ENCODE measurements around the gene SHISA8.

Gene SHISA8

DNA sequence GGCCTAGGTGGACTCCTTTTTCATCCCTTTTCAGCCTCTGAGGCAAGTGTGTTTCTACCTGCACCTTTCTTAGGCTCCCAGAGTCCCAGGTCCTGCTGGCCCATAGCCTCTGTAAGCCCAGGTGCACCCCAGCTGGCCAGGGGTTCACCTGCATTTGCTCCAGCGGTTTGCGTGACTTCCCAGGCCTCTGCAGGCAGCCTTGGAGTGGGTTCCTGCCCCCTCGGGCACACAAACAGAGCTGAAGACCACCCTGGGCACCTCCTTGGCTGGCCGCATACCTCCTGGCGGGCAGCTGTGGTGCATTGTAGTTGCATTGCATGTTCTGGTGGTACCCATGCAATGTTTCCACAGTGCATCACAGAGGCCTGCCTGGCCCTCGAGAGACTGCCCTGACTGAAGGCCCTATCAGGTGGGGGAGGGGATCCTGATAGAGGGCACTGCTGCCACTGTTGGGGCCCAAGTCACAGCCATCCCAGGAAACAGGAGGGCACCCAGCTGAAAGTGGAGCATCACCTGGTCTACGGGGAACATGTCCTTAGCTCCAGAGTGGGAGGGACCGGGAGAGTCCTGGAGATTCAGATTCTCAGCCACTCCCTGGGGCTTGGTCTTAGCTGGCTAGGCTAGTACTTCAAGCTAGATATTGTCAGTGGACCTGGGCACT lies 14.1 kb downstream of the SHISA8 start:
- H3K36me3 Mint-ChIP-seq (ENCODE audit: low read depth), result peaks cover 95% of the 10 kb centered on the region
- no peaks in the 10 kb centered on the region for H3K27me3 Mint-ChIP-seq
- DNase-seq, result no peak
- H3K4me1 Mint-ChIP-seq (ENCODE audit: low read depth), result peaks cover 2% of the 10 kb centered on the region
- H3K4me3 Mint-ChIP-seq, result no peak overlapping the region
- H3K9me3 Mint-ChIP-seq, result no peaks in the 10 kb centered on the region
- no peak overlapping the region for H3K27ac Mint-ChIP-seq

DNA sequence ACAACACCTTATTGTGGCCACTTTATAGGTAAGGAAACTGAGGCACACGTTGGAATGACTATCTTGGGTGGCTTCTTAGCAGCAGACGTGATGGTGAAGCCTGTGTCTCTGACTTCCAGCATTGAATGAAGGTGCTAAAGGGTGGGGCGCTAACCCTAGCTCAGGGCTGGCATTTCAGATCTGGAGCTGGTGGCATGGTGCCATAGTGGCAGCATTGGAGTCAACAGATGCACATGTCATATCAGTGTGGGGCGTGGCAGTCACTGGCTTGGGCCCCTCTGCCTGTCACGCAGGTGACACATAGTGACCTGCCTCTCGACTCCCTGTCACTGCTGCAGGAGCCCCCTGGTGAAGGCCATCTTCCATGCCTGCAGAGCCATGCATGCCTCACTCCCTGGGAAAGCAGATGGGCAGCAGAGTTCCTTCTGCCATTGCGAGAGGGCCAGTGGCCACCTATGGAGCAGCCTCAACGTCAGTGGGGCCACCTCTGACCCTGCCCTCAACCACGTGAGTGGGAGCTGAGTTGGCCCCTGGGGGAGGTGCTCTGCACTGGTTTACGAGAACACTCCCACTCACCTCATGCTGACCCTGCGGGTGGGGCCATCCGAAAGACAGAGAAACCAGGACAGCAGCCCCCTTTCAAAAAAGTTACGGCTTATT lies 14.8 kb downstream of the SHISA8 start:
- no peak for DNase-seq
- Mint-ChIP-seq H3K4me3 (no peak overlapping the region), H3K27me3 (no peaks in the 10 kb centered on the region), H3K36me3 (ENCODE audit: low read depth) (peaks cover 95% of the 10 kb centered on the region), H3K27ac (peak overlapping the region; percentile 52), H3K4me1 (ENCODE audit: low read depth) (peaks cover 2% of the 10 kb centered on the region), H3K9me3 (no peaks in the 10 kb centered on the region)

GRCh38 chr22:41899110-41899509 lies 15.8 kb downstream of the SHISA8 start:
- Mint-ChIP-seq H3K36me3 (ENCODE audit: low read depth) (peaks cover 95% of the 10 kb centered on the region), H3K9me3 (no peaks in the 10 kb centered on the region), H3K4me1 (ENCODE audit: low read depth) (peaks cover 2% of the 10 kb centered on the region), H3K27me3 (no peaks in the 10 kb centered on the region), H3K27ac (no peak overlapping the region), H3K4me3 (no peak overlapping the region)
- no peak for DNase-seq

DNA sequence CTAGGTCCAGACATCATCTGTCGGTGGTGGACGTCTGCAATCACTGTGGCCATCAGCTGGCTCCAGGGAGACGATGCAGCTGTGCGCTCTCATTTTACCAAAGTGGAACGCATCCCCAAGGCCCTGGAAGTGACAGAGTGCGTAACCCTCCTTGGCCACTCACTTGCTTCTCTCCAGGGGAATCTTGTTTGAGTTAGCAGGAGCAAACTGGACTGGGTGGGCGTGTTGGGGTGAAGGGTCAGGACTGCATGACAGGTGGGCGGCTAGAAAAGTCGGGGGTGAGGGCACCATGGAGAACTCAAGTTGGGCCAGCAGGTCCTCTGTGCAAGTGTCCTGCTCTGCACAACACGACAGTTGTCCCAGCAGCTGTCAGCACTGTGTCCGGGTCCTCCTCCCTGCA lies 16.2 kb downstream of the SHISA8 start:
- H3K9me3 Mint-ChIP-seq, result no peaks in the 10 kb centered on the region
- DNase-seq, result no peak
- H3K27ac Mint-ChIP-seq, result peak overlapping the region; percentile 37
- H3K36me3 Mint-ChIP-seq (ENCODE audit: low read depth), result peaks cover 96% of the 10 kb centered on the region
- peaks cover 2% of the 10 kb centered on the region for H3K4me1 Mint-ChIP-seq (ENCODE audit: low read depth)
- H3K27me3 Mint-ChIP-seq, result no peaks in the 10 kb centered on the region
- H3K4me3 Mint-ChIP-seq, result no peak overlapping the region

DNA sequence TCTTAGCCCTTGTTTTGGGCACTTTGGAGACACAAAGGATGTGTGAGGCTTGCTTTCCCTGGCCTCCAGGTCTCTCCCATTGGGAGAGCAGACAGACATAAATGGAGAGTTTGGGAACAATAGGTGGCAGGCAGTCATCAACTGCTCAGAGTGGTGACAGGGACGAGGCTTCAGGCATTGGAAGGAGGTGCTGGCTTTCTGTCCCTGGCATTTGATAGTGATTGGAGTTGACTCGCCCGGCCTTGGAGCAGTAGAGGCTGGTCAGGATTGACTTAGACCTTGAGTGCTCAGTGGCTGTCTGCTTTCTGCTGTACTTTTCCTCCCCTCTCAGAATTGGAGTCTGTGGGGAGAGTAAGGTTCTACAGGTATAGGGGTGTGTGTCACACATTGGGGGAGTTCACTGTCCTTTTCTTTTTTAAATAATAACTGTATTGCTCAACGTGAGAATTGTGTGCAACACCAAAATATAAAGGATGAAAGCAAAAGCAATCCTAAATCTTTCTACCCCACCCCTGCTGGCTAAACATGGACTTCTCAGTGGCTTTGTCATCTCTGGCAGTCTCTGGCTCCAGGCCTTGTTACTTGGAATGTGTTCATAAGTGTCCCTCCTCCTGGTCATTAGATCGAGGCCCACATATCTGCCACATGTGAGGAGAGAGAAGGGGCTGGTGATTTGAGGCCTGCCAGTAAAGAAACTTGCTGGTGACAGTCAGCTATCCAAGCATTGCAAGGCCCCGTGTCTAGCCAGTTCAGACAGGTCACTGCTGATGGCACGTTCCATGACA lies 21.1 kb downstream of the SHISA8 start:
- no peak for DNase-seq
- no peaks in the 10 kb centered on the region for H3K27me3 Mint-ChIP-seq
- H3K4me3 Mint-ChIP-seq, result no peak overlapping the region
- H3K27ac Mint-ChIP-seq, result peak overlapping the region; percentile 18
- H3K9me3 Mint-ChIP-seq, result no peaks in the 10 kb centered on the region
- H3K36me3 Mint-ChIP-seq (ENCODE audit: low read depth), result peaks cover 90% of the 10 kb centered on the region
- H3K4me1 Mint-ChIP-seq (ENCODE audit: low read depth), result peaks cover 2% of the 10 kb centered on the region

GRCh38 chr22:41892721-41893120 lies 22.2 kb downstream of the SHISA8 start:
- Mint-ChIP-seq H3K4me1 (ENCODE audit: low read depth) (peaks cover 2% of the 10 kb centered on the region), H3K9me3 (no peaks in the 10 kb centered on the region), H3K27me3 (no peaks in the 10 kb centered on the region), H3K4me3 (no peak overlapping the region), H3K27ac (peak overlapping the region; percentile 52), H3K36me3 (ENCODE audit: low read depth) (peaks cover 91% of the 10 kb centered on the region)
- DNase-seq, result no peak

- no peaks in the 10 kb centered on the region for H3K9me3 Mint-ChIP-seq
- H3K4me1 Mint-ChIP-seq (ENCODE audit: low read depth), result no peaks in the 10 kb centered on the region
- no peak for DNase-seq
- H3K27me3 Mint-ChIP-seq, result no peaks in the 10 kb centered on the region
- peaks cover 91% of the 10 kb centered on the region for H3K36me3 Mint-ChIP-seq (ENCODE audit: low read depth)
- H3K4me3 Mint-ChIP-seq, result no peak overlapping the region
- no peak overlapping the region for H3K27ac Mint-ChIP-seq
These were observed 23.5 kb downstream of the SHISA8 start for GRCh38 chr22:41891407-41891806.

GRCh38 chr22:41888627-41889200 lies 26.2 kb downstream of the SHISA8 start:
- H3K4me3 Mint-ChIP-seq, result no peak overlapping the region
- peaks cover 91% of the 10 kb centered on the region for H3K36me3 Mint-ChIP-seq (ENCODE audit: low read depth)
- no peaks in the 10 kb centered on the region for H3K9me3 Mint-ChIP-seq
- no peak for DNase-seq
- peak overlapping the region; percentile 33 for H3K27ac Mint-ChIP-seq
- H3K27me3 Mint-ChIP-seq, result no peaks in the 10 kb centered on the region
- H3K4me1 Mint-ChIP-seq (ENCODE audit: low read depth), result no peaks in the 10 kb centered on the region

DNA sequence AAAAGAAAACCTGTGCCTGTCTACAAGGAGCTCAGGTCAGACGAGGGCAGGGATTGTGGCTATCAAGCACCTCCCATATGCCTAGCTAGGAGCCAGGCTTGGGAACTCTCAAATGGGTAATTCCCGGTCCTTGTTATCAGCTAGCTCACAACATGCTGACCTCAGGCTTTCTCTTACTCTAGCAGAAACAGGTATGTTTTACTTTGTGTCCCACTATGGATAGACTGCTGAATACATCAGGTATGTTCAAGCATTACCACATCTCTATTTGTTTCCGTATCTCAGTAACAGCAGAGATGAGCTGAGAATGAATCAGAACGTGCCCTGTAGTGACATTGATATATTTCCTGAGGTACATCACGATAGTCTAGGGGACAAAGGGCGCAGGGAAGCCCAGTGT lies 29.4 kb downstream of the SHISA8 start:
- Mint-ChIP-seq H3K9me3 (no peaks in the 10 kb centered on the region), H3K27me3 (no peaks in the 10 kb centered on the region), H3K27ac (peak overlapping the region; percentile 66), H3K4me3 (no peak overlapping the region), H3K4me1 (ENCODE audit: low read depth) (peaks cover 6% of the 10 kb centered on the region), H3K36me3 (ENCODE audit: low read depth) (peaks cover 98% of the 10 kb centered on the region)
- DNase-seq, result no peak

- Mint-ChIP-seq H3K9me3 (no peaks in the 10 kb centered on the region), H3K4me3 (no peak overlapping the region), H3K27me3 (no peaks in the 10 kb centered on the region), H3K27ac (no peak overlapping the region), H3K36me3 (ENCODE audit: low read depth) (peaks cover 98% of the 10 kb centered on the region), H3K4me1 (ENCODE audit: low read depth) (peaks cover 6% of the 10 kb centered on the region)
- no peak for DNase-seq
These were observed 29.8 kb downstream of the SHISA8 start for GRCh38 chr22:41885116-41885515.

DNA sequence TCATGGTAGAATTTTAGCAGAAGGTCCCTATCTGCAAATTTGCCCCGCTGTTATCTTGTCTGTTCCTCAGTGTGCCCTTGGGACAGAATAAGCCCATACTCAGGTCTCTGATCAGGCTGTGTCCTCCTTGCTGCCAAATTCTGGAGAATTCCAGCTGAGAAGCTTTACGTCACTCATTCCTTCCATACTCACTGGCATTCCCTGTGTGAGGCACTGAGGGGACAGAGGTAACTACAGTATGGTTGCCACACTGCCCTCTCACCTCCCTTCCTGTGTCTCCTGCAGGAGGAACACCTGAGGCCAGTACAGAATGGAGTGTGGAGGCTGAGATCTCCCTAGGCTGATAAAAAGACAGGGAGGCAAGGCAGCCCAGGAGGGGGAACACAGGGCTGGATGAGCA lies 31.5 kb downstream of the SHISA8 start:
- H3K36me3 Mint-ChIP-seq (ENCODE audit: low read depth), result peaks cover 99% of the 10 kb centered on the region
- no peak for DNase-seq
- no peak overlapping the region for H3K4me3 Mint-ChIP-seq
- H3K4me1 Mint-ChIP-seq (ENCODE audit: low read depth), result peaks cover 16% of the 10 kb centered on the region
- no peaks in the 10 kb centered on the region for H3K9me3 Mint-ChIP-seq
- no peaks in the 10 kb centered on the region for H3K27me3 Mint-ChIP-seq
- peak overlapping the region; percentile 8 for H3K27ac Mint-ChIP-seq

- DNase-seq, result no peak
- H3K27ac Mint-ChIP-seq, result no peak overlapping the region
- H3K4me3 Mint-ChIP-seq, result no peak overlapping the region
- H3K4me1 Mint-ChIP-seq (ENCODE audit: low read depth), result peaks cover 43% of the 10 kb centered on the region
- H3K36me3 Mint-ChIP-seq (ENCODE audit: low read depth), result peaks cover 98% of the 10 kb centered on the region
- H3K9me3 Mint-ChIP-seq, result no peaks in the 10 kb centered on the region
- no peaks in the 10 kb centered on the region for H3K27me3 Mint-ChIP-seq
These were observed 34.2 kb downstream of the SHISA8 start for GRCh38 chr22:41880653-41881052.

- H3K27me3 Mint-ChIP-seq, result no peaks in the 10 kb centered on the region
- peak overlapping the region; percentile 92 for H3K27ac Mint-ChIP-seq
- peak overlapping the region; percentile 71 for H3K4me3 Mint-ChIP-seq
- no peak for DNase-seq
- H3K36me3 Mint-ChIP-seq (ENCODE audit: low read depth), result peaks cover 95% of the 10 kb centered on the region
- H3K4me1 Mint-ChIP-seq (ENCODE audit: low read depth), result peaks cover 76% of the 10 kb centered on the region
- H3K9me3 Mint-ChIP-seq, result no peaks in the 10 kb centered on the region
These were observed 38.2 kb downstream of the SHISA8 start for GRCh38 chr22:41876675-41877074.

DNA sequence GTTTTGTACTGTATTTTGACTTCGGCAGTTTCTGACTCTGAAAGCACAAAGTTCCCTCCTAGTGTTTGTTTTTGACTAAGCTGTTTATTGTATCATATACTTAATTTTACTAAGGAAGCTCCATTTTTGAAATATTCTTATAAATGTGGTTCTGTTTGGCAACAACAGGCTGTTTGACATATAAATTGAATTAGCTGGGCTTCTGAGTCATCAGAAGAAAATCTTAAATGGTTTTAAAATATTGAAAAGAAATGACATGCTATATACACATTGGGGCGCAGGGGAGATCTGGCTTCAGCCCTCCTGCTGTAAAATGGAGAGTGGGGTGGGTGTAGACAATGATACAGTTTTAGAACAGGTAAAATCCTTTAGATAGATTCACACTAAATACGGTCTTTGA lies 38.6 kb downstream of the SHISA8 start:
- DNase-seq, result no peak
- Mint-ChIP-seq H3K4me3 (peak overlapping the region; percentile 71), H3K36me3 (ENCODE audit: low read depth) (peaks cover 95% of the 10 kb centered on the region), H3K27me3 (no peaks in the 10 kb centered on the region), H3K4me1 (ENCODE audit: low read depth) (peaks cover 80% of the 10 kb centered on the region), H3K27ac (peak overlapping the region; percentile 92), H3K9me3 (no peaks in the 10 kb centered on the region)

All from activated T-cell treated with anti-CD3 and anti-CD28 coated beads, Interleukin-2, amount 50 U/mL, for 24 hours (primary cell).